NCI-H1105 (cell line): Measurements from ENCODE around the gene ADCY7.

Source experiments
- DNase-seq: peaks from one replicate; lab custom pipeline; 2025; lab: John Stamatoyannopoulos, UW

Gene ADCY7

DNA sequence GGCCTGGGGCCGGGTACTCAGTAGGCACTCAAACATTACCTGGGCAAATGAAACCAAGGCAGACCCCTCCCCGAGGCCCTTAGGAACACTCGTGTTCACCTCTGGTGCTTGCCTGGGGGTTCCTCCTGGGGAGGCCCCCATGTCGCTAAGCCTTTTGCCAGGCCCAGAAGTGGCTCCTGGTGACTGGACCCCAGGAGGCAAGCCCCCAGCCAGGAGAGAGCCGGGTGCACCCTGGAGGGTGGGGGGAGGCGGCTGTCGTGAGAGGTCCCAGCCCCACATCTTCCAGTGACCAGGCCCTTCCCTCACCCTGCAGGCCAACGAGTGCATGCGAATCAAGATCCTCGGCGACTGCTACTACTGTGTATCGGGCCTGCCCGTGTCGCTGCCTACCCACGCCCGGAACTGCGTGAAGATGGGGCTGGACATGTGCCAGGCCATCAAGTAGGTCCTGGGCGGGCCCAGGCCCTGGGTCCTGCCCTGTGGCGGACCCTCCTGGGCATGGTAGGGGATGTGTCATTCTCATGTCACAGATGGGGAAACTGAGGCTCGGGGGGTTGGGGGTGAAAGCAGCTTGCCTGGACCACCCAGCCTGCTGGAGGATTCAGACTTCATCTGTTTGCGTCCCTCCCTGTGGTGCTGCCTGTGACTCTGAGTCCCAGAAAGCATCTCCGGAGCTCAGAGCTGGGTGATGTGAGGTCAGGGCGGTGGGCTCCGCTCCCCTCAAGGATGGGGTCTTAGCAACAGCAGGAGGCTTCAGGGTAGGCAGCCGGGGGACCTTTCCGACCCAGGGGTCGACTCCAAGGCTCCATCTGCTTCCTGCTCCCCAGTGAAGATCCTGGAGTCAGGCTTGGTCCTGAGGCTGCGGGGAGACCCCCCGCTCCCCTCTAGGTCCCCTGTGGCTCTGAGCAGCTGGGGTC lies 32.5 kb downstream of the ADCY7 start:
- no peak for DNase-seq

DNA sequence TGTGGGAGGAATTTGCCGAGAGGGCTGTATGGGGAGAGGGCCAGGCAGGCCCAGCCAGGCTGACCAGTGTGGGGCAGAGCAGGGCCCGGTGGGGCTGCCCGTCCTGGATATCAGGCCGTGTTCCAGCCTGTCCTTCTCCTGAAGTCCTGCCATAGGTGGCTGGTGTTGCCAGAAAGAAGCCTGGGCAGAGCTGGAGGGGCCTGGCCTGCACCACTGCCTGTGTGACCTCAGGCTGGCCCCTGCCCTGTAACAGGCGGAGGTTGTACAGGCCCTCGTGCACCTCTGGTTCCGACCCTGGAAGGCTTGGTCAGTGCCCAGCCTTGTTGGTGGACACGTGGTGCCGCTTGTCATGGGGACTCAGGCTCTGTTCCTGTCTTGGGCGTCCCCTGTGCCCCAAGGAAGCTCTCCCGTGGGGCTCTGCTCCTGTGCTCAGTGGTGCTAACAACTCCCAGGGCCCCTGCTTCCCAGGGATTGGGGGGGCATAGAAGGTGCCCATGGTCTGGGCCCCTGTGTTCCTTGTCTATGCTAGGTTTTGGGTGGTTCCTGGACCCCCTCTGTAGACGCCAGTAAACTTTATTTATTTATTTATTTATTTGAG lies 33.3 kb downstream of the ADCY7 start:
- DNase-seq = no peak

DNA sequence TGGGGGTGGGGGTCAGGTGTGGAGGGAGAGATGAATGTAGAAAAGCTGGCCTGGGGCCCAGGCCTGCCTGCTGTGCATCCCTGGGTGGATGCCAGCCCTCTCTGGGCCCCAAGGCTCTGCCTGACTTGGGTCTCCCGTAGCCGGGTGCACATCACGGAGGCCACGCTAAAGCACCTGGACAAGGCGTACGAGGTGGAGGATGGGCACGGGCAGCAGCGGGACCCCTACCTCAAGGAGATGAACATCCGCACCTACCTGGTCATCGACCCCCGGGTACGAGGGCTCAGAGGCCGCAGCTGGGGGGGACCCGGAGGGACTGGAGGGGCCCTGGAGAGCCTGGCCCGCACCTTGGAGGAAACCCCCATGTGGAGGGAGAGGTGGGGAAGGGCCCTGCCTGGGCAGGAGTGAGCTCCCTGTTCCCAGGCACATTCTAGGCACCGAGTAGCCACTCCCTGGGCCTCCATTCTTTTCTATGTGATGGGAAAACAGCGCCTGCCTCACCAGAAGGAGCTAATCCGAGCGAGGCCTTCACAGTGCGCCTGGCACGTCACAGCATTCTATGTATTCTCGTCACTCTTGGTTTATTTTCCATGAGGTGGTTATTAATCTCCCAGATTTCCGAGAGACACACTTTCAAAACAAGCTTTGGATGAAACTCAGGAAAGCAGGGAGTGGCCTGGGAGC lies 34.7 kb downstream of the ADCY7 start:
- DNase-seq = no peak

DNA sequence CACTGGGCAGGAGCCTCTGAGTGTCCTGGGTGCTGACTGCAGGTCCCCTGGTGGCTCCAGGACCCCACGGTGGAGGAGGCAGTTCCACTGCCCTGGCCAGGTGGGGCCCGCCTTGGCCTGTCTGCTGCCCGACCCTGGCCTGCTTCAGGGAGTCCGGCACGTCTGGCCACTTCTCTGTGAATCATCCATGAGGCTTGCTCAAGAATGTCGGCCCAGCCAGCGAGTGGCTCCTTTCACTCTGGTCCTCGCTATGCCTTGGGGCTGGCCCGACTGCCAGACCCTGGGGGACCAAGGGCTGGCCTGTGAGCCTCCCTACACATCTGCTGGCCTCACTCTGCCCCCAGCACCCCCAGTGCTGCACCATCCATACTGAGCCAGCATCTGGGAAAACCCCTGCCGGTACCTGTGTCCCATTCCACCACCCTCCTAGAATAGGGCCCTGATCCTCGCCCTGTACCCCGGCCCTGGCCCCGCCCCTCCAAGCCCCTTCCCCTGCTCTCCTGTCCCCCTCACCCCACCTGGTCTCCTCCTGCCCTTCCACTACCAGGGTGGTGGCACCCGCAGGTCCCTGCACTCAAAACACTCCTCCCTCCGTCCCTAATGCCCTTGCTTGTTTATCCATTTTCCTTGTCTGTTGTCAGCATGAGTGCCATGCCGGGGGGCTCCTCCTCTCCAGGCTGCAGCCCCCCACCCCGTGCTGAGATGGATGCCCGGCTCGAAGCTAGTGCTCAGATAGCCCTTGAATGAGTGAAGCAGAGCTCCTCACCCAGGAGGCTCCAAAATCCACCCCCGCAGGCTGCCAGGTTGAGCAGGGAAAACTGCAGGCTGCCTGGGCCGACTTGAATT lies 35.5 kb downstream of the ADCY7 start:
- DNase-seq = no peak

DNA sequence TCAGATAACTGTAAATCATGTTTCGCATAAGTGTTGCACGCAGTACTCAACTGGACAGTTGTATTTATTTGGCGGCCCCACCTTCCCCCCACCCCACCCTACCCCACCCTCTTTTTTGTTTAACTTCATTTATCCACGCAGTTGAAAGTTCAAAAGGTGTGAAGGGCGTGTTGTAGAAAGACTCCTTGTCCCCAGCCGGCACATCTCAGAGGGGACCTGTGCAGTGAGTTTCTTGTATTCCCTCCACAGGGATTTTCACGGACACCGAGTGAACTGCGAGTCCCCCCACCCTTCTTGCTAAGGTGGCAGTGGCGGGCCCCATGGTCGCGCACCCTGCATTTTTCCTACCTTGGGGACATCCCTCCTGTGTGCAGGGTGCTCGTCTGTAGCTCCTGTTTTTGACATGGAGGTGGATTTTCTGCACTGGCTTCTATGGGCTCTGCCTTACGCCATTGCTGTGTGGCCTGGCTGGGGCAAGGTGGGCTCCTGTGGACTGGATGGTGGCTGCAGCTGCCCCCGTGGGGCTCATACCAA lies 36.2 kb downstream of the ADCY7 start:
- no peak for DNase-seq

DNA sequence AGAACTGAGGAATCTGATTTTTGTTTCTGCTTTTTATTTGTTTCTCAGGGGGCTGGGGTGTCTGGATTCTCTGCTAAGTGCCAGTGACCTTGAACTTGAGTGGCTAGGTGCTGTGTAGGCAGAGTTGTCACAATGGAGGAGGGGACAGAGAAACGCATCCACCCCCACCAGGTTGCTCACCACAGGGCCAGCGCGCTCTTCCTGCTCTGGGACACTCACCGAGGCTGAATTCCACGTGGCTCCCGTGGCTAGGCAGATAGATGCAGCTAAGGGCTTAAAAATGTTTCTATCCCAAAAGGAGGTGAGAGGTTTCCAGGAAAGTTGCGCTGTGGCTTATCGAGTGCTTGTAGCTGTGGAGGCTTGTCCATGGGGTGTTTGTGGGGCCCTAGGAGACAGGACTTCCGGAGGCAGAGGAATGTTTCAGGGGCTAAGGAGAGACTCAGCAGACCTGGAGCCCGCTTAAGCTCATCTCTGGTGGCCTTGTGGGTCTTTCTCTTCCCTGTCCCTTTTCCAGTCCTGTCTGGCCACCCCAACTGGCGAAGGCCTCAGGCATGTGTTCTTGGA lies 36.8 kb downstream of the ADCY7 start:
- DNase-seq = no peak

DNA sequence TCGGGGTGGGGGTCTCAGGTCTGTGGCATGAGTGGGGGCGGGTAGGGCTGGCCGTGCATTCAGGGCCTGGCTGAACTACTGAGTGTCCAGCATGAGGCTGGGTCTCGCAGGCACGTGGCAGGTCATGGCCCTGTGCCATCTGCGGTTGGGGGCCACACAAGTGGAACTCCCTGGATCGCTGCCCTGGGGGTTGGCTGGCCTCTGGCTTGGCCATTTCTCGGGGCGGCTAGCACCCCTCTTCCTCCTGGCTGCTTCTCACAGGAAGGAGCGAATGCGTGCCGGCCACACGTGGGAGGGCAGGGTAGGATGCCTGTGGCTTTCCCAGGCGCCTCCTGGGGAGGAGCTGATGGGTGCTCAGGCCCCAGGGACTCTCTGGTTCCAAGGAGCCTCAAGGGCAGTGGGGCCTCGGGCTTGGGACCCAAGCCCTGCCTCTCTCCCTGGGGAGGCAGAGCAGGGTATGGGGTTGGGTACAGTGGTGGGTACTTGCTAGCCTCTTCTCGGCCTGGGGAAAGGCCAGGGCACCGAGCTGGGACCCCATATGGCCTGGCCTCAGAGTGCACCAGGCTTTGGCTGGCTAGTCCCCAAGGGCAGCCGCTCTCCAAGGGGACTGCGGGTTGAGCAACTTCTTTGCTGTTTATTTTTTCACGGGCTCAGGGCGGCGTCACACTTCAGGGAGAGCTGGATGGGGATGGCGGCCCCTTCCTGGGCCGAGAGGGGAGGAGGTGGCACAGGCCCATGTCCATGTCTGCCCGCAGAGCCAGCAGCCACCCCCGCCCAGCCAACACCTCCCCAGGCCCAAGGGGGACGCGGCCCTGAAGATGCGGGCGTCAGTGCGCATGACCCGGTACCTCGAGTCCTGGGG lies 37.5 kb downstream of the ADCY7 start:
- no peak for DNase-seq

DNA sequence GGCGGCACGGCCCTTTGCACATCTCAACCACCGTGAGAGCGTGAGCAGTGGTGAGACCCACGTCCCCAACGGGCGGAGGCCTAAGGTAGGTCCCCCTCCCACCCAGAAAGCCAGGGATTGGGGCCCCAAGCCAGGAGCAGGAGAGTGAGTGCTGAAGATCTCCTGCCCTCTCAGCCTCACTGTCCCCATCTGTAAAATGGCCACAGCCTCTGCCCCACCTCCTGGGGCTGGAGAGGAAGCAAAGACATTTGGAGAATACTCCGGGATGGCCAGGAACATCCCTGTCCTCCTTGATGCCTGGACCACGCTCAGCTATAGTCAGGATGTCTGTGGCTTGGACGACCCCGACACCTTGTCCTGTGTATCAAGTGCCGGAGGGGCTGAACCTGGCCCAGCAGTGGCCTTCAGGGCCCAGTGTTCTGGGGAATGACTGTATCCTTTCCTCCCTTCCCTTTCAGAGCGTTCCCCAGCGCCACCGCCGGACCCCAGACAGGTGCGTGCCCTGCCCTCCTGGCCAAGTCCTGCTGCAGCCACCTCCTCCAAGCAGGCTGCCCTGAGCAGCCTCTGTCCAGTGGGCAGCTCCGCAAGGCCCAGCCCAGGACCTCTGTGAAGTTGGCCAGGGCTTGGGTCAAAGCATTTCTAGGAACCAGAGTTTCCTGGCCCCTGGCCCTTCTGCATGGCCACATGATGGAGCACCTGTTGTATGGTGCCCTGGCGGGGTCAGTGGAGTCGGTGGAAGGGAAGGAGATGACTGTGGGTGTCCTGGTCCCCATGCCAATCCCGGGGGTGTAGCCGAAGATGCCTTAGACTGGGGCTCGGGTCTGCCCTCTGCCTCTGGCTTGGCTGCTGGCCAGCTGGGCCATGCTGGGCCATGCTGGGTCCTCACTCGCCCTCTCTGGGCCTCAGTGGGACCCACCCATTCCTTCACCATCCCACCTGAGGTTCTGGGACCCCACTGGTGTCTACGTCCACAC lies 38.4 kb downstream of the ADCY7 start:
- no peak for DNase-seq

DNA sequence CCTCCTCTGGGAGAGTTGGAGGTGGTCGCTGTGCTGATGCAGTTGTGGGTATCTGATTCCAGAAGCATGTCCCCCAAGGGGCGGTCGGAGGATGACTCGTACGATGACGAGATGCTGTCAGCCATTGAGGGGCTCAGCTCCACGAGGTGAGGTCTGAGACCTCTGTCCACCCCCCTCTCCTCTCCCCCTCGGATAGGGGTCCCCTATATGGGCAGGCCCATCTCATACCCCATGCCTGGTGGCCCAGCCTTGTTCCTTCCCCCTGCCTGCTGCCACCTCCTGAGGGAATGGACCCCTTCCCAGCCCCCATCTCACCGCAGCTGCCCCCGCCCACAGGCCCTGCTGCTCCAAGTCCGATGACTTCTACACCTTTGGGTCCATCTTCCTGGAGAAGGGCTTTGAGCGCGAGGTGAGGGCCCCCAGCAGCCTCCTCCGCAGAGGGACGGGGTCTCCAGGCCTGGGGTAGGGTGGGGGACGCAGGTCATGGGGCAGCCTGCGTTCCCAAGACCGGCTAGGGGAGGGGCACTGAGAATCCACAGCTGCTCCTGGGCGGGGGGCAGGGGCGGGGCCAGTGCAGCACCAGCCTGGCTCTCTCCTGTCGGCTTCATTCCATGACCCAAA lies 39.2 kb downstream of the ADCY7 start:
- DNase-seq = no peak

DNA sequence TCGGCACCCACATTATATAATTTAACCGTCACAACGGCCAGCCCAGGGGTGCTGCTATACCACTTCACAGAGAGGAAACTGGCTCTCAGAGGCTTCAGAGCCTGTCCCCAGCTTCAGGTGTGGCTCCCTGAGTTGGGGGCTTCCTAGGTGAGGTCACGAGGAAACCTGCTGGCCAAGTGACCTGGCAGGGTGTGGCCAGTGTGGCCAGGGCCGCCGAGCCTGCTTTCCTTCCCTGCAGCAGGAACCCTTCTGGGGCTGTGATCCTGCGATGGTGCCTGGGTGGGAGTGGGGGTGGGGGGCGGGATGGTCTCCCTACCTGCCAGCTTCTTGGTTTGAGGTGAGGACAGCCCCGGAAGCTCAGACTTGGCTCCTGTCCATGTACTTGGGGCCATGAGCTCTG lies 39.9 kb downstream of the ADCY7 start:
- no peak for DNase-seq

DNA sequence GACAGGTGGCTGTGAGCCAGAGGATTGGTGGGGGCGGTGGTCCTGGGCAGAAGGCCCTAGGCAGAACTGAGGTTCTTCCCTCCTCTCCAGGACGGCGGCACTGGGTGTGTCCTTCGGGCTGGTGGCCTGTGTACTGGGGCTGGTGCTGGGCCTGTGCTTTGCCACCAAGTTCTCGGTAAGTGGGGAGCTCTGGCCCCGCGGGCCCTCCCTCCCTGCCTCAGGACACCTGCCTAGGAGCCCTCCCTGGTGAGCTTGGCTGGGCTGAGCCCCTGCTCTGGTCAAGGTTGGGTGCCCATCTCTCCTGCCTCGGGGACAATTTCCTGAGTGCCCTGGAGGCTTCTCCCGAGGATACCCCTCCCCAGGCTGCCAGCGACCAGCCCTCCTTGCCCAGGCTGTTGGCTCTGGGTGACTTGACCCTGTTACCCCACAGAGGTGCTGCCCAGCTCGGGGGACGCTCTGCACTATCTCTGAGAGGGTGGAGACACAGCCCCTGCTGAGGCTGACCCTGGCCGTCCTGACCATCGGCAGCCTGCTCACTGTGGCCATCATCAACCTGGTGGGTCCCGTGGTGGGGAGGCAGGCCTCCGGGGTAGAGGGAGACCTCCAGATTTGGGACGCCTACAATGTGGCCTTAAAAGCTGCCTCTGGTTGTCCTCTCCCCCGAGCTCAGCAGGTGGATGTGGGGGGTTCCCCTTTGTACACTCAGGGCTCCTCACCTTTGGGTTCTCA lies 42.0 kb downstream of the ADCY7 start:
- no peak for DNase-seq

DNA sequence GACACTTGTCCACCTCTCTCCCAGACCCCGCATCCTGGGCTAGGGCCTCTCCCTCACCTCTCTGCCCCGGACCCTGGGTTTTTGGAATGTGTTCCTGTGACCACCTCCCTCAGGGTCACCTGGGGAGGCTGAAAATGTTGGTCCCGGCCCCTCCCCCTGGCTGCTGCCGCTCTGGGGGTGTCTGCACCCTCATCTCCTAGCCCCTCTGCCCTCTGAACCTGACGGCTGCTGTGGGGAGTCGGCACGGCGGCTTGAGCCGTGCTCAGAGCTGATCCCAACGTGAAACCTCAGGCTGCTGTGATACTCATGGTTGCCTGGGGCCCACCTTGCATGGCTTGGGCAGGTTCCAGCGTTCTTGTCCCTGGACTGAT lies 42.8 kb downstream of the ADCY7 start:
- DNase-seq = no peak

DNA sequence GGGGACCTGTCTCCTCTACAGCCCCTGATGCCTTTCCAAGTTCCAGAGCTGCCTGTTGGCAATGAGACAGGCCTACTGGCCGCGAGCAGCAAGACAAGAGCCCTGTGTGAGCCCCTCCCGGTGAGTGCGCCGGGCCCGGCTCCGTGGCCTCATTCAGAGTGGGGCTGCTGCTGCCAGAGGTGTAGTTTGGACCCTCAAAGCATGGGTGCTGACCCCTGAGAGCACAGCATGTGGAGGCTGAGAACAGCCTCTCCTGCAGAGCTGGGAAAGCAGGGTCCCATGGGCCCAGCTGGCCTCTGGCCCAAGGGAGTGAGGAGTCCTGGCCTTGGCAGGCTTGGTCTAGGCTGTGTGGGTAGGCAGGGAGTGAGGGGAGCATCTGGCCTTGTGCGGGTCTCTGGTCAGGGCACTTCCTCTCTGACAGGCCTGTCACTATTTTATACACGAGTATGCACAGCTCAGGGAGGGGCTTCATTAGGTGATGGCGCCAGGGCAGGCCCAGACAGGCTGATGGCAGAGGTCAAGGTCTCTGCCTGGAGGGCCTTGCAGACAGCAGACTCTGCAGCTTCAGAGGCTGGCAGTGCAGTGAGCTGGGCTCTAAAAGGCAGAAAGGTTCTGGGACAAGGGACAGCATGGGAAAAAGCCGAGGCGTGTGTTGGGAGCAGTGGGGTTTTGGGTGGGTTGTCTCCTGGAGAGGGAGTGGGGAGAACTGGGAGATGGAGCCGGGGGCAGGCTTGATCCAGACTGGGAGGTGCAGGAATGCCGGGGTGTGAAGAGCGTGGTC lies 43.4 kb downstream of the ADCY7 start:
- DNase-seq = peak; percentile 10

DNA sequence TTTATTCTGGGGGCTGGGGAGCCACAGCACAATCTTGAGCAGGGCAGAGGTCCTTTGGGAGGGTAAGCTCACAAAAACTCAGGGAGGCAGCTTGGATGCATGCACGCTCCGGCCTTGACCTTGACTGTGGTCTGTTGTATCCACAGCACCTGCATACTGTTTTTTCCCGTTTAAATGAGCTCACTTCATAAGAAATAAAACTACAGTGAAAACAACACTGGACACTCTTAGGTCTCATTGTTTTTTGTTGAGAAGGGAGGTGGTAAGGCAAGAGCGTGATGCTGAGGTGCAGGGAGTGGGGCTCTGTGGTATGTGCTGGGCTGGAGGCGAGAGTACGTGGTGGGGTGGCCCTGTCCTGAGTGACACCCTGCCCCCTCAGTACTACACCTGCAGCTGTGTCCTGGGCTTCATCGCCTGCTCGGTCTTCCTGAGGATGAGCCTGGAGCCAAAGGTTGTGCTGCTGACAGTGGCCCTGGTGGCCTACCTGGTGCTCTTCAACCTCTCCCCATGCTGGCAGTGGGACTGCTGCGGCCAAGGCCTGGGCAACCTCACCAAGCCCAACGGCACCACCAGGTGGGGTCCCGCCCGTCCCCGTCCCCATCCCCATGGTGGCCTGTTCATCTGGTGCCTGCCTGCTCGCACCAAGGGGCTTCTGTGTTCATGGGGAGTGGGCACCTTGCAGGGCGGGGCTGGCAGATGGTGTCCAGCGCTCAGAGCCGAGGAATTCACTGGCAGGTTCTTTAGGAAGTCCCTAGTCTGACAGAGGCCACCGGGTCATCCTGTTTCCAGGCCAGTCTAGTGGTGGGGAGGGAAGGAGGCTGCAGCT lies 44.2 kb downstream of the ADCY7 start:
- no peak for DNase-seq

DNA sequence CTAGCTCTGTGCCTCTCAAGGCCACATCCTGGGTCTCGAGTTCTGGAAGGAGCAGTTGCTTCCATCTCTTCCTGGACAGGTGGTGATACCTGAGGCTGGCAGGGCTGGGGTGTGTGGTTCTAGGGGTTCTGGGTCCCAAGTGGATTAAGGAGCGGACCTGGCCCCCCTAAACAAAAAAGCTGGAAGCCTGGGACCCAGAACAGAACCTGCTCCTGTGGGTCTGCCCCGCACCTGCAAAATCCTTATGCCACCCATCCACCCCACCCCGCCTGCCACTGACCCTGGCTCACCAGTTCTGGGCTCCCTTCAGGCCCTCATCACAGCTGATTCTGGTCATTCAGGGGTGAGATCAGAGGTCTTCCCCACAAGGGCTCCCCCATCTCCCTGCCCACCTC lies 44.8 kb downstream of the ADCY7 start:
- no peak for DNase-seq

DNA sequence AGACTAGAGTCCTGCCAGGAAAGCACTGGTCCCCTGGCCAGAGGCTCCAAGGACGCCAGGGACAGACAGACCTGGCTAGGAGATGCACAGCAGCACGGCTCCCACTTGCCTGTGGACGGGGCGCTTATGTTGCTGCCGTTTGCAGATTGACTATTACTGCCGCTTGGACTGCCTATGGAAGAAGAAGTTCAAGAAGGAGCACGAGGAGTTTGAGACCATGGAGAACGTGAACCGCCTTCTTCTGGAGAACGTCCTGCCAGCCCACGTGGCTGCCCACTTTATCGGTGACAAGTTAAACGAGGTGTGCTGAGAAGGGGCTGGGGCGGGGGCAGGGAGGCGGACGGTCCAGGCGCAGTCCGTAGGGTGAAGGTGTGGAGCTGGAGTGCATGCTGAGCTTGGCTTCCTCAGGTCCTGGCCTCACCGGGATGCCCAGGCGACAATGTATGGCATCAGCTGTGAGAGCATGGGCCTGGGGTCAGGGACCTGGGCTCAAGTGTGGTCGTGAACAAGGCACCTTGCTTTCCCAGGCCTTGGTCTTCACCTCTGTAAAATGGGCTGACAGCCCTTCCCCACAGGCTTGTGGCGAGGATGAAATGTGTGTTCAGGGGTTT lies 45.6 kb downstream of the ADCY7 start:
- DNase-seq = no peak
